ENCODE data around the gene NKD1.

NKD1 gene

DNA sequence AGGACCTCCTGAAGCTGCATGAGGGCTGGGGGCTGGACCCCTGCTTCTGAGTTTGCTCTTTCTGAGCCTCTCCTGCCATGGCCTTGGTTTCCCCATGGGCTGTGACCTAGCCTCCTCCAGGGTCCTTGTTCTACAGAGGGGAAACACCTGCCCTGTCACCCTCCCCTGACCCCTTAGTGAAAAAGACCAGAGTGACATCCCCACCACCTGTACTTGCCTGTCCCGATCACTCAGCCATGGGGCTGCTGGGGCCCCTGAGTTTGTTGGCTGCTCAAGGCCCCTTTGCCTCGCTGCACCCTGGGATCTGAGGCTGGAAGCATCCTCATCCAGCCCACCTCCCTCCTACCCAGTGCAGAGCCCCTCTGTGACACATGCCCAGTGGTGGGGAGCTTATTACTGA lies 146.0 kb downstream of the NKD1 start:
- Histone ChIP-seq H2AFZ (ENCODE audit: low read length) (no peak overlapping the region), H3K79me2 (ENCODE audit: low read length) (peaks cover 24% of the 10 kb centered on the region), H3K27me3 (replicated peaks; ENCODE audit: insufficient read depth, low read length) (no peaks in the 10 kb centered on the region), H3K9ac (ENCODE audit: low read length) (peak overlapping the region; percentile 70; the same call in 1 of the 2 replicates), H3K9me3 (replicated peaks; ENCODE audit: insufficient read depth, low read length) (no peaks in the 10 kb centered on the region), H3K9me2 (replicated peaks; ENCODE audit: insufficient read depth, low read length) (no peaks in the 10 kb centered on the region), H3F3A (ENCODE audit: insufficient read depth, low read length) (peaks cover 25% of the 10 kb centered on the region; the same call in 1 of the 2 replicates), H4K20me1 (ENCODE audit: insufficient read depth, low read length) (no peaks in the 10 kb centered on the region), H3K4me2 (ENCODE audit: low read depth, low read length) (peak overlapping the region; percentile 91; the same call in 1 of the 2 replicates), H3K27ac (ENCODE audit: low read length) (no peak overlapping the region), H3K36me3 (replicated peaks; ENCODE audit: insufficient read depth, low read length) (no peaks in the 10 kb centered on the region), H3K4me1 (ENCODE audit: low read length) (peaks cover 46% of the 10 kb centered on the region), H3K4me3 (ENCODE audit: low read length) (peak overlapping the region; percentile 76; the same call in 1 of the 2 replicates)
- DNase-seq, result no peak
- no peak for TF ChIP-seq EZH2 (optimal IDR thresholded peaks at IDR 0.05; ENCODE audit: low read depth, low read length)
- TF ChIP-seq EZH2phosphoT487 (IDR thresholded peaks at IDR 0.05; ENCODE audit: low read length), result no peak
- TF ChIP-seq, protein P1, sequence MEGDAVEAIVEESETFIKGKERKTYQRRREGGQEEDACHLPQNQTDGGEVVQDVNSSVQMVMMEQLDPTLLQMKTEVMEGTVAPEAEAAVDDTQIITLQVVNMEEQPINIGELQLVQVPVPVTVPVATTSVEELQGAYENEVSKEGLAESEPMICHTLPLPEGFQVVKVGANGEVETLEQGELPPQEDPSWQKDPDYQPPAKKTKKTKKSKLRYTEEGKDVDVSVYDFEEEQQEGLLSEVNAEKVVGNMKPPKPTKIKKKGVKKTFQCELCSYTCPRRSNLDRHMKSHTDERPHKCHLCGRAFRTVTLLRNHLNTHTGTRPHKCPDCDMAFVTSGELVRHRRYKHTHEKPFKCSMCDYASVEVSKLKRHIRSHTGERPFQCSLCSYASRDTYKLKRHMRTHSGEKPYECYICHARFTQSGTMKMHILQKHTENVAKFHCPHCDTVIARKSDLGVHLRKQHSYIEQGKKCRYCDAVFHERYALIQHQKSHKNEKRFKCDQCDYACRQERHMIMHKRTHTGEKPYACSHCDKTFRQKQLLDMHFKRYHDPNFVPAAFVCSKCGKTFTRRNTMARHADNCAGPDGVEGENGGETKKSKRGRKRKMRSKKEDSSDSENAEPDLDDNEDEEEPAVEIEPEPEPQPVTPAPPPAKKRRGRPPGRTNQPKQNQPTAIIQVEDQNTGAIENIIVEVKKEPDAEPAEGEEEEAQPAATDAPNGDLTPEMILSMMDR (IDR thresholded peaks at IDR 0.05; ENCODE audit: low read length), result no peak

DNA sequence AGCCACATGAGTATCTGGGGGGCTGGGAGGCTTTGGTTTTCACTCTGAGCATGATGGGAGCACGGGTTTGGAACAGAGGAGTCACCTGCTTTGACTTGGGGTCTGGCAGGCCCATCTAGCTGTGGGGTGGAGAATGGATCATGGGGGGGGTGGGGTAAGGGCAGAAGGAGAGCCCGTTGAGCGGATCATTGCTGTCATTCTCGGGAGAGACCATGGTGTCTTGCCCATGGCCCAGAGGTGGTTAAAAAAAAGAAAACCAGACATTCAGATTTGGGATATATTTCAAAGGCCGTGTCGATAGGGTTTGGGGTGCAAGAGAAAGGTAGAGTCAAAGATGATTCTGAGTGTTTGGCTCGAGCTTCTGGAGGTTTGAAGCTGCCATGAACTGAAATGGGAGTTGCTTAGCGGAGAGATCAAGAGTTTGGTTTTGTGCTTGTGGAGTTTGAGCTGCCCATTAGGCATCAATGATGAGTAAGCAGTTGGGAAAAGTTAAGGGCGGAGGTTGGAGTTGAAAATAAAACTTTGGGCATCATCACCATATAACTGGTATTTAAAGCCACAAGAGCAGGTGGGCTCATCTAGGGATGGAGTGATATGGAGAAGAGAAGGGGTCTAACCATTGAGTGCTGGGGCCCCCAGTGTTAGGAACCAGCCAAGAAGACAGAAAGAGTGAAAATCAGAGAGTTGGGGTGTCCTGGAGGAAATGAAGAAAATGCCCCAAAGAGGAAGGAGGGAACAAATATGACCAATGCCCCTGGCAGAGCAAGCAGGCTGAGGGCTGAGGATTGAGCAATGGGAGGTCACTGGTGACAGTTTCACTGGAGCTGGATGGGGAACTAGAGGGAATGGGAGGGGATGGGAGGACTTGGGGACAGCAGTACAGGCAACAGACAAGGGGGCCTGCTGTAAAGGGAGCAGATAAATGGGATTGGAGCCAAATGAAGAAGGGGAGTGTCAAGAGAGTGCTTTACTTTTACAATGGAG lies 147.1 kb downstream of the NKD1 start:
- peak overlapping the region; percentile 59 for H3K27ac ChIP-seq (ENCODE audit: low read length)
- H3K27me3 ChIP-seq (replicated peaks; ENCODE audit: insufficient read depth, low read length), result no peaks in the 10 kb centered on the region
- H3K9me2 ChIP-seq (replicated peaks; ENCODE audit: insufficient read depth, low read length), result no peaks in the 10 kb centered on the region
- TF ChIP-seq, protein P1 (IDR thresholded peaks at IDR 0.05; ENCODE audit: low read length), result no peak
- no peaks in the 10 kb centered on the region for H4K20me1 ChIP-seq (ENCODE audit: insufficient read depth, low read length)
- H2AFZ ChIP-seq (ENCODE audit: low read length), result 0 out of 2 replicates have a peak overlapping the region, but pooled peaks have one; percentile 45
- no peak overlapping the region for H3K4me3 ChIP-seq (ENCODE audit: low read length)
- no peaks in the 10 kb centered on the region for H3K9me3 ChIP-seq (replicated peaks; ENCODE audit: insufficient read depth, low read length)
- H3F3A ChIP-seq (ENCODE audit: insufficient read depth, low read length), result peaks cover 22% of the 10 kb centered on the region; the same call in 1 of the 2 replicates
- no peak for DNase-seq
- H3K4me1 ChIP-seq (ENCODE audit: low read length), result peaks cover 41% of the 10 kb centered on the region
- peaks cover 24% of the 10 kb centered on the region for H3K79me2 ChIP-seq (ENCODE audit: low read length)
- no peaks in the 10 kb centered on the region for H3K36me3 ChIP-seq (replicated peaks; ENCODE audit: insufficient read depth, low read length)
- peak overlapping the region; percentile 95 for H3K4me2 ChIP-seq (ENCODE audit: low read depth, low read length)
- peak overlapping the region; percentile 10; the same call in 1 of the 2 replicates for H3K9ac ChIP-seq (ENCODE audit: low read length)

DNA sequence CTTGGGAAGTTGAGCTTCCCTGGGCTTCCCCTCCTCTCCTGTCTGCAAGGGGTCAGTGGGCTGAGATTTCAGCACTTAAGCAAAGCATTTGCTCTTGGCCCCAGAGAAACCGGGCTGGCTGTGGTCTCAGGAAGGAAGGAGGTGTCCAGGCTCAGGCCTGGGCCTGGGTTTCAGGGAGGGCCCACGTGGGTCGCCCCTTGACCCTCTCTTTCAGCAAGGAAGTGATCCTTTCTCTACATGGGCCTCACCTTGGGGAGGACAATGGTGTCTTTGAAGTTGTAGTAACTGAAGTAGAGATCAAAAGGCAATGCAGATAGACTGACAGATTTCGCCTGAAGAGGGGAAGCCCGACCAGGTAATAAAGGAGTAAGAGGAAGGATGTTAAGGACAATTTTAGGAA lies 147.9 kb downstream of the NKD1 start:
- H3K36me3 ChIP-seq (replicated peaks; ENCODE audit: insufficient read depth, low read length), result no peaks in the 10 kb centered on the region
- no peaks in the 10 kb centered on the region for H3K9me3 ChIP-seq (replicated peaks; ENCODE audit: insufficient read depth, low read length)
- H3F3A ChIP-seq (ENCODE audit: insufficient read depth, low read length), result peaks cover 22% of the 10 kb centered on the region; the same call in 1 of the 2 replicates
- TF ChIP-seq EZH2 (optimal IDR thresholded peaks at IDR 0.05; ENCODE audit: low read depth, low read length) (no peak), EZH2phosphoT487 (IDR thresholded peaks at IDR 0.05; ENCODE audit: low read length) (no peak)
- TF ChIP-seq, protein P1 (IDR thresholded peaks at IDR 0.05; ENCODE audit: low read length), result no peak
- H4K20me1 ChIP-seq (ENCODE audit: insufficient read depth, low read length), result no peaks in the 10 kb centered on the region
- H3K27ac ChIP-seq (ENCODE audit: low read length), result peak overlapping the region; percentile 59
- H3K27me3 ChIP-seq (replicated peaks; ENCODE audit: insufficient read depth, low read length), result no peaks in the 10 kb centered on the region
- H3K9me2 ChIP-seq (replicated peaks; ENCODE audit: insufficient read depth, low read length), result no peaks in the 10 kb centered on the region
- H3K4me1 ChIP-seq (ENCODE audit: low read length), result peaks cover 41% of the 10 kb centered on the region
- H3K79me2 ChIP-seq (ENCODE audit: low read length), result peaks cover 24% of the 10 kb centered on the region
- H3K9ac ChIP-seq (ENCODE audit: low read length), result peak overlapping the region; percentile 10; the same call in 1 of the 2 replicates
- no peak overlapping the region for H3K4me3 ChIP-seq (ENCODE audit: low read length)
- H2AFZ ChIP-seq (ENCODE audit: low read length), result peak overlapping the region; percentile 45
- no peak for DNase-seq
- peak overlapping the region; percentile 95 for H3K4me2 ChIP-seq (ENCODE audit: low read depth, low read length)

Data from MM.1S (cell line).